Stomach (tissue), 4 donors: ENCODE measurements around the gene ENTPD2.

Source experiments
- POLR2A ChIP-seq, 4 donors: fragments of 450-650 bp; IDR thresholded peaks; one replicate each; pipeline ENCODE4 v1.6.1; 2016; ENCODE audit warnings: antibody characterized with exemption in 4 of 4, control low read depth in 2 of 4, mild to moderate bottlenecking in 1 of 4, moderate library complexity in 1 of 4
- POLR2AphosphoS5 ChIP-seq, 3 donors: sonication (generic); formaldehyde crosslinking; IDR thresholded peaks; one replicate each; pipeline ENCODE4 v1.6.1; 2016; ENCODE audit warnings: antibody characterized with exemption in 3 of 3
- TF ChIP-seq, protein P1 (sequence below), 7 experiments: fragments of 450-650 bp in 4 of 7; fragments of 200-600 bp in 3 of 7; sonication (generic) in 3 of 7; IDR thresholded peaks; one replicate each; pipeline ENCODE4 v1.5.1; 2016 to 2019; ENCODE audit warnings: antibody characterized with exemption in 7 of 7, control low read depth in 2 of 7, mild to moderate bottlenecking in 1 of 7

DNA sequence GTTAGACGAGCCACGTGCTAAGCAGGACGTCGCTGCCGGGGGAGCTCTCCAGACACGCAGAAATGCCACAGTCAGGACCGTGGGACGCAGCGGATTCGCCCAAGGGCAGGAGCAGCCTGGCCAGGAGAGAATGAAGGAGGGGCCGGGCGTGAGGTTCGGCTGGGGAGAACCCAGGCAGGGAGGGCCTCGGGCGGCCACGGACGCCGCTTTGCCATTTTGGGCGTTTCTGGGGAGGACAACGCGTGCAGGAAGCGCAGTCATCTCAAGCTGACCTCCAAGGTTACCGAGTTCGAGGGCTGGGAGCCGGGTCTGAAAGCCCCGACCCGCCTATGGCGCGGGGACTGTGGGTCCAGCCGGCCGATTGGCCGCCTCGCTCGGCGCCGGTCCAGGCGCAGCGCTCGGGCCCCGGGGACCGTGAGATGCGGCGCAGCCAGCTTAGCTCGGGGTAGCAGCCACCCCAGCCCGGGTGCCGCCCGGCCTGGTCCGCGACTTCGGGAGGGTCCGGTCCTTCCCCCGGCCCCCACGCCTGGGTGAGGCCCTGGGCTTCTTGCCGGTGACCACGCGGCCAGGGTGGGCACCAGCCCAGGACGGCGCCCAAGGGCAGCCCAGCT is 32.2 kb upstream of the ENTPD2 start:
- TF ChIP-seq, protein P1, sequence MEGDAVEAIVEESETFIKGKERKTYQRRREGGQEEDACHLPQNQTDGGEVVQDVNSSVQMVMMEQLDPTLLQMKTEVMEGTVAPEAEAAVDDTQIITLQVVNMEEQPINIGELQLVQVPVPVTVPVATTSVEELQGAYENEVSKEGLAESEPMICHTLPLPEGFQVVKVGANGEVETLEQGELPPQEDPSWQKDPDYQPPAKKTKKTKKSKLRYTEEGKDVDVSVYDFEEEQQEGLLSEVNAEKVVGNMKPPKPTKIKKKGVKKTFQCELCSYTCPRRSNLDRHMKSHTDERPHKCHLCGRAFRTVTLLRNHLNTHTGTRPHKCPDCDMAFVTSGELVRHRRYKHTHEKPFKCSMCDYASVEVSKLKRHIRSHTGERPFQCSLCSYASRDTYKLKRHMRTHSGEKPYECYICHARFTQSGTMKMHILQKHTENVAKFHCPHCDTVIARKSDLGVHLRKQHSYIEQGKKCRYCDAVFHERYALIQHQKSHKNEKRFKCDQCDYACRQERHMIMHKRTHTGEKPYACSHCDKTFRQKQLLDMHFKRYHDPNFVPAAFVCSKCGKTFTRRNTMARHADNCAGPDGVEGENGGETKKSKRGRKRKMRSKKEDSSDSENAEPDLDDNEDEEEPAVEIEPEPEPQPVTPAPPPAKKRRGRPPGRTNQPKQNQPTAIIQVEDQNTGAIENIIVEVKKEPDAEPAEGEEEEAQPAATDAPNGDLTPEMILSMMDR (IDR thresholded peaks at IDR 0.05): no peak
- TF ChIP-seq POLR2AphosphoS5 (IDR thresholded peaks at IDR 0.05) (peak in 1 of 3 donors; percentile 24), POLR2A (IDR thresholded peaks at IDR 0.05) (no peak)
